Naive thymus-derived CD8-positive, alpha-beta T cell (primary cell): ENCODE measurements around the gene DIAPH2. TPM values are rescaled to one million over a fixed set of nuclear protein-coding genes. Genes with fewer than 3 reads are reported as not detected.

Source experiments
- ATAC-seq, 2 donors: fragments of 150-1000 bp; cut with Tn5 transposase in 1 of 2; sonication (Bioruptor Pico), chemical (Tn5 transposase) in 1 of 2; 1 replicate in 1 of 2; 2 replicates in 1 of 2; pipeline ENCODE4 v1.10.0; 2021; ENCODE audit warnings: mild to moderate bottlenecking in 2 of 2, moderate library complexity in 2 of 2
- POLR2A ChIA-PET: fragments of 350-600 bp; sonication (Branson Sonifier 250); formaldehyde crosslinking; loops from one replicate; lab custom pipeline; 2021; ENCODE audit warnings: antibody characterized with exemption; lab: Charles Lee
- DNase-seq, 10 donors: peaks; one replicate each; pipeline versions ENCODE4 v3.0.0 to v3.0.0-alpha.2; 2020 to 2022
- H3K27ac Mint-ChIP-seq, 10 donors: one replicate each; pipeline ENCODE4 v1.8.0; 2020 to 2022; ENCODE audit warnings: mild to moderate bottlenecking in 10 of 10, mixed read lengths in 10 of 10, moderate library complexity in 4 of 10, inconsistent platforms in 1 of 10
- H3K27me3 Mint-ChIP-seq, 5 donors: one replicate each; pipeline ENCODE4 v1.8.0; 2021 to 2022; ENCODE audit warnings: mixed read lengths in 5 of 5
- H3K36me3 Mint-ChIP-seq, 3 donors: one replicate each; pipeline ENCODE4 v1.8.0; 2020 to 2022; ENCODE audit warnings: mixed read lengths in 3 of 3, mild to moderate bottlenecking in 2 of 3, inconsistent platforms in 1 of 3
- H3K4me1 Mint-ChIP-seq, 4 donors: one replicate each; pipeline ENCODE4 v1.8.0; 2021 to 2022; ENCODE audit warnings: mixed read lengths in 4 of 4
- H3K4me3 Mint-ChIP-seq, 10 donors: one replicate each; pipeline ENCODE4 v1.8.0; 2020 to 2022; ENCODE audit warnings: mild to moderate bottlenecking in 10 of 10, mixed read lengths in 10 of 10, moderate library complexity in 6 of 10, inconsistent platforms in 1 of 10
- H3K9me3 Mint-ChIP-seq, 9 donors: one replicate each; pipeline ENCODE4 v1.8.0; 2020 to 2022; ENCODE audit warnings: mixed read lengths in 9 of 9, mild to moderate bottlenecking in 3 of 9, inconsistent platforms in 1 of 9, moderate library complexity in 1 of 9
- polyA plus RNA-seq, 3 donors: library from polyadenylated mRNA; unstranded; fragments of 300-500 nt; fragmentation: Illumina TruSeq; gene quantifications; one replicate each; pipeline ENCODE4 v1.2.3, GENCODE V29; 2021
- total RNA-seq, 8 experiments: library from RNA in 2 of 8; stranded (reverse) in 2 of 8; gene quantifications; one replicate each; pipeline ENCODE4 v1.2.3 and lab custom pipeline; 2021 to 2026

DIAPH2 gene
- total and polyA plus RNA-seq, 5 experiments from 2014 or later = 4.2 to 6.1 (median 5.9) TPM

- no peak overlapping the region for H3K4me3 Mint-ChIP-seq
Measured at GRCh38 chrX:97315939-97316338, 631.3 kb downstream of the DIAPH2 start.

GRCh38 chrX:97320305-97320704 lies 635.7 kb downstream of the DIAPH2 start:
- no peaks in the 10 kb centered on the region for H3K36me3 Mint-ChIP-seq
- no peaks in the 10 kb centered on the region for H3K27me3 Mint-ChIP-seq
- POLR2A ChIA-PET = no interaction called here
- H3K9me3 Mint-ChIP-seq = no peaks in the 10 kb centered on the region
- ATAC-seq (no peak), DNase-seq (no peak)
- H3K4me3 Mint-ChIP-seq = no peak overlapping the region
- no peaks in the 10 kb centered on the region for H3K4me1 Mint-ChIP-seq
- H3K27ac Mint-ChIP-seq = no peak overlapping the region

More at GRCh38 chrX:97315939-97316338, 631.3 kb downstream of the DIAPH2 start:
- Mint-ChIP-seq H3K9me3 (no peaks in the 10 kb centered on the region), H3K4me1 (no peaks in the 10 kb centered on the region), H3K27me3 (no peaks in the 10 kb centered on the region), H3K36me3 (peaks cover 0 to 2% (median 0%) of the 10 kb centered on the region in 3 donors), H3K27ac (no peak overlapping the region)
- ATAC-seq (no peak), DNase-seq (no peak)
- POLR2A ChIA-PET = no interaction called here

- H3K27ac Mint-ChIP-seq = no peak overlapping the region
- H3K36me3 Mint-ChIP-seq = no peaks in the 10 kb centered on the region
- H3K9me3 Mint-ChIP-seq = no peaks in the 10 kb centered on the region
- DNase-seq (no peak), ATAC-seq (no peak)
- POLR2A ChIA-PET = no interaction called here
- H3K27me3 Mint-ChIP-seq = no peaks in the 10 kb centered on the region
- H3K4me1 Mint-ChIP-seq = no peaks in the 10 kb centered on the region
- H3K4me3 Mint-ChIP-seq = no peak overlapping the region
Measured at GRCh38 chrX:97322401-97322800, 637.8 kb downstream of the DIAPH2 start.

GRCh38 chrX:97326456-97326855 lies 641.8 kb downstream of the DIAPH2 start:
- POLR2A ChIA-PET = no interaction called here
- Mint-ChIP-seq H3K27me3 (no peaks in the 10 kb centered on the region), H3K36me3 (no peaks in the 10 kb centered on the region), H3K4me3 (no peak overlapping the region), H3K27ac (no peak overlapping the region), H3K9me3 (no peaks in the 10 kb centered on the region), H3K4me1 (no peaks in the 10 kb centered on the region)
- DNase-seq = no peak
- ATAC-seq = no peak

DNA sequence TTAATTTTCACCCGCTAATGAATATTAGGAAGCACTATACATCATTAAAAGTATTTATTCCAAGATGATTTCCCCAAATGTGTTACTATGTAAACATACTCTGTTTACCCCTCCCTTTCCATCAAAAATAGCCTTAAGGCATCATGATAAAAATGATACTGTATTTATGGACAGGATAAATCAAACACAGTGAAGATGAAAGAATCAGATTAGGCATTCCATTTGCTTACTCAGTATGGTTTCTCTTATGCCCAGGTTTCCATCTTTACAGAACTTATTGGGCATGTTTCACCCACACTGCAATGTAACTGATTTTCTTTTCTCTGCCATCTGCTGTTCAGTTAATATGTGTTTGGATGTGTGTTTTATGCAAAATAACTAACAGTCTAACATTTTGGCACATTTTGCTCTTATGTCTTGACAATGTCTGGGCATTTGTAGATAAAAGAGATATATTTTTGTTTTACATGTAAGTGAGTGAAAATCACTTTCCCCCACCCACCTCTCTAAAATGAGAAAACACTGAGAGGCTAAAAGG lies 644.3 kb downstream of the DIAPH2 start:
- ATAC-seq (no peak), DNase-seq (no peak)
- H3K9me3 Mint-ChIP-seq = no peaks in the 10 kb centered on the region
- no peak overlapping the region for H3K27ac Mint-ChIP-seq
- POLR2A ChIA-PET = no interaction called here
- H3K27me3 Mint-ChIP-seq = no peaks in the 10 kb centered on the region
- H3K4me1 Mint-ChIP-seq = no peaks in the 10 kb centered on the region
- H3K36me3 Mint-ChIP-seq = no peaks in the 10 kb centered on the region
- no peak overlapping the region for H3K4me3 Mint-ChIP-seq

GRCh38 chrX:97330151-97330550 lies 645.5 kb downstream of the DIAPH2 start:
- POLR2A ChIA-PET = no interaction called here
- Mint-ChIP-seq H3K27ac (no peak overlapping the region), H3K4me3 (no peak overlapping the region), H3K4me1 (no peaks in the 10 kb centered on the region), H3K9me3 (no peaks in the 10 kb centered on the region), H3K36me3 (peaks cover 0 to 2% (median 0%) of the 10 kb centered on the region in 3 donors), H3K27me3 (no peaks in the 10 kb centered on the region)
- no peak for ATAC-seq
- no peak for DNase-seq

DNA sequence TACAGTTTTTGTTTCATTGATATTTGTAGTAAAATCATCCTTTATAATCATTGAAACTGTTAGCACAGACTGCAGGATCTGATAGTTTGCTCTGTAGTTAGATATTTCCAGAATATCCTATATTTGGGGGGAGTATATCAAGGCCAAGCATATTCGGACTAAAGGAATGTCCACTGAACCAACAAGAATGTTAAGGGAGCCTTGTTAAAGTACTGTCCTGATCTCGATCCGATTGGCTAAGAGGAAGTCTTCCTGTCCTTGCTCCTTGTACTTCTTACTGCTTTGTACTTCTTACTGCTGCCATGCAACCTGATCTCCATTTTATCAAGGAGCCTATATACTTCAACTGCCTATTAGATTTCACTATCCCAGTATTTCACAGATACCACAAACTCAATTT lies 648.3 kb downstream of the DIAPH2 start:
- no peak for ATAC-seq
- no peak overlapping the region for H3K27ac Mint-ChIP-seq
- H3K9me3 Mint-ChIP-seq = peaks cover 0 to 2% (median 0%) of the 10 kb centered on the region in 9 donors
- DNase-seq = no peak
- POLR2A ChIA-PET = no interaction called here
- no peak overlapping the region for H3K4me3 Mint-ChIP-seq
- H3K36me3 Mint-ChIP-seq = peaks cover 0 to 2% (median 0%) of the 10 kb centered on the region in 3 donors
- no peaks in the 10 kb centered on the region for H3K4me1 Mint-ChIP-seq
- no peaks in the 10 kb centered on the region for H3K27me3 Mint-ChIP-seq

DNA sequence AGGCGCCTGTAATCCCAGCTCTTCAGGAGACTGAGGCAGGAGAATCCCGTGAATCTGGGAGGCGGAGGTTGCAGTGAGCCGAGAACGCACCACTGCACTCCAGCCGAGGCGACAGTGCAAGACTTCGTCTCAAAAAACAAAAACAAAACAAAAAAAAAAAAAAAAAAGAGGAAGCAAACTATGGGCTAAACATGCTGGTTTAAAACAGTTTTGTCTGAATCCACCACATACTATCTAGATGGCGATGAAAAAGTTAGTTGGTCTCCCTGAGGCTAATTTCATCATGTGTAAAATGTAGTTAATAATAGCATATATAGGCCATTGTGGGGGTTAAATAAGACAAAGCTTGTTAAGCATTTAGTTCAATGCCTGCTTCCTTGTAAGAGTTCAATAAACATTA lies 650.2 kb downstream of the DIAPH2 start:
- Mint-ChIP-seq H3K4me3 (no peak overlapping the region), H3K4me1 (no peaks in the 10 kb centered on the region), H3K9me3 (peaks cover 0 to 2% (median 0%) of the 10 kb centered on the region in 9 donors), H3K36me3 (peaks cover 0 to 2% (median 0%) of the 10 kb centered on the region in 3 donors), H3K27ac (no peak overlapping the region), H3K27me3 (no peaks in the 10 kb centered on the region)
- no peak for ATAC-seq
- POLR2A ChIA-PET = no interaction called here
- DNase-seq = no peak

DNA sequence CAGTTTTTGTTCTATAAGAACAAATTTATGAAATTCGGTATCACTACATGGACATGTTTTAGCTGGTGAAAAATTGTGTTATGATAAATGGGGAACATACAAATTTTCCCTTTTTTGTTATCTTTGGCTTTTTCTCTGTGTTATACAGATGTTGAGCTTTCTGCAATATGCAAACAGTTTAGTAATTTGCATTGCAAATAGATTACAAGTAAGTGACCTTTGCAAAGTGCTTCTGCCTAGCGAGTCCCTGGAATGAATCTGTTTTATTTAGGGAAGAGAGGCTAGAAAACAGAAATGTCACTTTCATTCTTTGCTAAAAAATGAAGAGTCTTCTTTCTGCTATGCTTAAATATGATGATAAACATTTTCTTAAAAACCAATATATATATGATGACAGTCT lies 660.1 kb downstream of the DIAPH2 start:
- no peaks in the 10 kb centered on the region for H3K9me3 Mint-ChIP-seq
- peaks cover 0 to 2% (median 0%) of the 10 kb centered on the region in 3 donors for H3K36me3 Mint-ChIP-seq
- H3K4me3 Mint-ChIP-seq = no peak overlapping the region
- POLR2A ChIA-PET = no interaction called here
- peaks cover 0 to 2% (median 0%) of the 10 kb centered on the region in 4 donors for H3K4me1 Mint-ChIP-seq
- H3K27ac Mint-ChIP-seq = no peak overlapping the region
- no peak for DNase-seq
- H3K27me3 Mint-ChIP-seq = no peaks in the 10 kb centered on the region
- no peak for ATAC-seq

- Mint-ChIP-seq H3K27ac (no peak overlapping the region), H3K4me3 (no peak overlapping the region), H3K9me3 (no peaks in the 10 kb centered on the region), H3K36me3 (no peaks in the 10 kb centered on the region), H3K4me1 (peaks cover 0 to 1% (median 0%) of the 10 kb centered on the region in 4 donors), H3K27me3 (no peaks in the 10 kb centered on the region)
- POLR2A ChIA-PET = no interaction called here
- DNase-seq (no peak), ATAC-seq (no peak)
Measured at GRCh38 chrX:97358941-97359340, 674.3 kb downstream of the DIAPH2 start.

DNA sequence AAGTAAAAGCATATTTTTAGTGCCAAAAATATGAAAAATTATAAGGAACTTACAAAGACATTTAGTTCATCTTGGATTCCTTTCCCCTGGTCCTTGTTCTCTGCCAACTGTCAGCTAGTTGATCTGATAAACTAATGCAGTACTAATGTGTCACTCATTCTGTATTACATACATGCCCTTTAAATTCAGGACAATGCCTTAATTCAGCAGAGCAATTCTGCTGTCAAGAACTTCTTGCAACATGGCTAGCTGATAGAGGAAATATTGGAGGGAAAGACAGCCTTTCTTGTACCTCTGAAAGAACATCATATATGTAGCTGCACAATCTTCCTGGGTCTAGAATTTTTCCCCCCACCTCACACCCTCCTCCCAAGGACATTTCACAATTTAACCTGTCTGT lies 679.2 kb downstream of the DIAPH2 start:
- no peak for ATAC-seq
- H3K27ac Mint-ChIP-seq = no peak overlapping the region
- H3K36me3 Mint-ChIP-seq = no peaks in the 10 kb centered on the region
- H3K27me3 Mint-ChIP-seq = no peaks in the 10 kb centered on the region
- no peaks in the 10 kb centered on the region for H3K9me3 Mint-ChIP-seq
- H3K4me3 Mint-ChIP-seq = no peak overlapping the region
- no peak for DNase-seq
- POLR2A ChIA-PET = interaction anchor here (0.7 kb wide), 1 partner anchor 524 kb away, joined by 5 read pairs; no protein-coding TSS in a partner anchor
- H3K4me1 Mint-ChIP-seq = no peaks in the 10 kb centered on the region

- Mint-ChIP-seq H3K27me3 (no peaks in the 10 kb centered on the region), H3K9me3 (no peaks in the 10 kb centered on the region), H3K4me1 (no peaks in the 10 kb centered on the region), H3K4me3 (no peak overlapping the region), H3K27ac (no peak overlapping the region), H3K36me3 (peaks cover 0 to 2% (median 0%) of the 10 kb centered on the region in 3 donors)
- no peak for ATAC-seq
- POLR2A ChIA-PET = no interaction called here
- no peak for DNase-seq
Measured at GRCh38 chrX:97366237-97366636, 681.6 kb downstream of the DIAPH2 start.

GRCh38 chrX:97367125-97367524 lies 682.5 kb downstream of the DIAPH2 start:
- Mint-ChIP-seq H3K27ac (no peak overlapping the region), H3K36me3 (peaks cover 0 to 2% (median 2%) of the 10 kb centered on the region in 3 donors), H3K9me3 (no peaks in the 10 kb centered on the region), H3K4me3 (no peak overlapping the region), H3K27me3 (no peaks in the 10 kb centered on the region), H3K4me1 (no peaks in the 10 kb centered on the region)
- ATAC-seq (no peak), DNase-seq (no peak)
- POLR2A ChIA-PET = no interaction called here

GRCh38 chrX:97369947-97370346 lies 685.3 kb downstream of the DIAPH2 start:
- DNase-seq = no peak
- POLR2A ChIA-PET = no interaction called here
- H3K36me3 Mint-ChIP-seq = peaks cover 0 to 5% (median 3%) of the 10 kb centered on the region in 3 donors

More at GRCh38 chrX:97369947-97370346, 685.3 kb downstream of the DIAPH2 start:
- H3K9me3 Mint-ChIP-seq = no peaks in the 10 kb centered on the region
- H3K27me3 Mint-ChIP-seq = no peaks in the 10 kb centered on the region
- H3K4me3 Mint-ChIP-seq = no peak overlapping the region
- ATAC-seq = no peak
- H3K4me1 Mint-ChIP-seq = peaks cover 0 to 7% (median 0%) of the 10 kb centered on the region in 4 donors
- no peak overlapping the region for H3K27ac Mint-ChIP-seq
